Stimulated activated CD4-positive, alpha-beta T cell treated with anti-CD3 and anti-CD28 coated beads, Interleukin-12 subunit alpha, Interleukin-12 subunit beta, amount 100 ng/mL, for 24 hours (primary cell): ENCODE measurements around the gene AQP5.

Source experiments
- DNase-seq, 2 experiments: peaks; one replicate each; pipeline ENCODE4 v3.0.0-alpha.2; 2020; ENCODE audit warnings: low read depth in 2 of 2

AQP5 gene

DNA sequence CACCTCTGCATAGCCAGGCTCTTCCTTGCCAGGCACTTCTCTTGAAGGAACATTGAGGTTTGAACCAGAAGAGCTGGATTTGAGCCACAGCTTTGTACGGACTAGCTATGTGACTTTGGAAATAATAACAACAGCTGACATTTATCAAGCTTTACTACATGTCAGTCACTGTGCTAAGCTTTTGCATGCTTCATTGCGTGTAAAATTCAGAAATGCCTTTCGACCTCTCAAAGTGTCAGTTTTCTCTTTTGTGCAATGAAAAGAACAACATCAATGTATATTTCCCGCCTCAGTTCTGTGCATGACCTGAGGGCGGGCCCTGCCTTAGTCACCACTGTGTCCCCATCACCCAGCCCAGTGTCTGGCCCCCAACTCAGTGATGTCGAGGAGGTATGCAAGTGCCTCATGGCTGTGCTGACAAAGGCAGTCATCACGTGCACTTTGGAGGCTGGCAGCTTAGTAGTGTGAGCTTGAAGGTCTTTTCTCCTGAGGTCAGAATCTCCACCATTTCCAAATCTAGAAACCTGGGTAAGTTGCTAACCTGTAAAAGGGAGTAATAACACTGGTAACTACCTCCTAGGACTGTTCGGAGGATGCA is 29.0 kb upstream of the AQP5 start:
- DNase-seq: no peak

- no peak for DNase-seq
Observed at GRCh38 chr12:49933796-49934195, 27.9 kb upstream of the AQP5 start.

GRCh38 chr12:49934505-49934904 is 27.2 kb upstream of the AQP5 start:
- no peak for DNase-seq

- DNase-seq: no peak
Observed at GRCh38 chr12:49936925-49937324, 24.7 kb upstream of the AQP5 start.

DNA sequence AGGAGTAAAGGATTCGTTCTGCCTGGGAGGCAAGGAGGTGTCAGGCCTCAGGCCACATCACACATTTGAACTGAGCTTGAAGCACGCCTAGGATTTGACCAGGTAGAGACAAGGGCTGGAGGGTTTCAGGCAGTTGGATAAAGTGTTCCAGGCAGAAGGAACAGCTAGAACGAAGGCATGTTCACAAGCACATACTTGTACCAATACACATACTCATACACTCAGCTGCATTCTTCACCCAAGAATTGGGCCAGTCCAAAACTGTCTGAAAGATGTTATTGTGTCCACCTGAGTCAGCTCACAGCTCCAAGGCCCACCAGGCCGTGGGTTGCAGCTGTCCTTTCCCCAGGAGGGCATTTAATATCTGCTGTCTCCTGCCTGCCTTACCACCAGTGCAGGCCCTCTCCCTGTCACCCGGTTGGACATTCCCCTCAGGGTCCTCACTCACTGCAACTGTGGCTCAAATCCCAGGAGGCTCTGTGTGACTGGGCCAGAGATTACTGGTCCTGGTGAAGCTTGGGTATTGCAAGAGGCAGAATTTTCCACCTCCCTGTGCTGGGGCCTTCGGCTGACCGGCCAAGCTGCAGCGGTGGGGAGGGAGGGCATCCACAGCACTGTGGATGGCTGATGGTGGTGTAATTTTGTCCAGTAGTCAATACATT is 23.9 kb upstream of the AQP5 start:
- no peak for DNase-seq

DNA sequence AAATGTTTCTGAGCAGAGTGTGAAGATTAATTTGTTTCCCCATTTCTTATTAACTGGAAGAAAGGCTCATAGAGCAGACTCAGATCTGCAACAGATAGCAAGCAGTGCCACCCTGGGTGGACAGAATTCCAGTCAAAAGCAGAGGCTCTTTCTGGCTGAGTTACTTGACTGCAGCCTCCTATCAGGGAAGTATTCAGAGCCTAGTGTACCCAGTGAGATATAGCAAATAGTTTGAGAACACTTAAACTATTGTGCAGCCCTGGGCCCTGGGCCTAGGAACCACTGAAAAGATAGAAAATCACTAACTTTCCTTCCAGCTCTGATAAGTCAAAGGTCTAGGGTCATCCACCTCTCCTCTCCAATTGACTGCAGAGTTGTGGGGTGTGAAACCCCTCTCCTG is 22.4 kb upstream of the AQP5 start:
- DNase-seq: no peak

DNA sequence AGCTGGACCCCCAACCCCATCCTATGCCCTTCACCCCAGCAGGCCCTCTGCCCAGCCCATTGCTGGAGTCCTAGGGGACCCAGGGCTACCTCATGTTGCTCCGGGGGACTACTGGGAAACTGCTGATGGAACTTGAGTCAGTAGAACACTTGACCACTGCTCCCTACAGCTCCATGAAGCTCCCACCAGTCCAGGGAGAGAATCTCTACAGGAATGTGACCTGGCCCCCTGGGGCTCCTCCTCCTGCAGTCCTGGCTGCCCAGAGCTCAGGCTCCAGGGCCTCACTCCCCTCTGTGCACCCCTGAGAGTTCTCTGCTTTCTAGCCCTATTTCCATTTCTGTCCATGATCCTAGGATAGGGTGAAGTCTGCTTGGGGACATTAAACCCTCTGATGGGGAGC is 22.0 kb upstream of the AQP5 start:
- no peak for DNase-seq

GRCh38 chr12:49941556-49942511 is 19.8 kb upstream of the AQP5 start:
- DNase-seq: no peak

DNA sequence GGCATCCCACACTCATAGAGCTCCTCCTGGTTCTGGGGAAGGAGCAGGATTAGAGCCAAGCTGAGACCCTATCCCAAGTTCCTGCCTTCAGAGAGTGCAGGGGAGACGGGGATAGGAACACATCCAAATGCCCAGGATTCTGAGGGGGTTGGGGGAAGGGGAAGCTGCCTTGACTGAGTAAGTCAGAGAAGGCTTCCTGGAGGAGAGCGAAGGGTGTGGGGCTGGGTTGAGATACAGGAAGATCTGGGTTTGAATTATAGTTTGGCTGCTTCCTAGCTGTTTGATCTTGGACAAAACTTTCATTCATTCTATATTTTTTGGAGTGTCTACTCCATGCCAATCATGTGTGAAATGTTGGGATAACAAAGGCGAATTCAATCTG is 19.2 kb upstream of the AQP5 start:
- no peak for DNase-seq

DNA sequence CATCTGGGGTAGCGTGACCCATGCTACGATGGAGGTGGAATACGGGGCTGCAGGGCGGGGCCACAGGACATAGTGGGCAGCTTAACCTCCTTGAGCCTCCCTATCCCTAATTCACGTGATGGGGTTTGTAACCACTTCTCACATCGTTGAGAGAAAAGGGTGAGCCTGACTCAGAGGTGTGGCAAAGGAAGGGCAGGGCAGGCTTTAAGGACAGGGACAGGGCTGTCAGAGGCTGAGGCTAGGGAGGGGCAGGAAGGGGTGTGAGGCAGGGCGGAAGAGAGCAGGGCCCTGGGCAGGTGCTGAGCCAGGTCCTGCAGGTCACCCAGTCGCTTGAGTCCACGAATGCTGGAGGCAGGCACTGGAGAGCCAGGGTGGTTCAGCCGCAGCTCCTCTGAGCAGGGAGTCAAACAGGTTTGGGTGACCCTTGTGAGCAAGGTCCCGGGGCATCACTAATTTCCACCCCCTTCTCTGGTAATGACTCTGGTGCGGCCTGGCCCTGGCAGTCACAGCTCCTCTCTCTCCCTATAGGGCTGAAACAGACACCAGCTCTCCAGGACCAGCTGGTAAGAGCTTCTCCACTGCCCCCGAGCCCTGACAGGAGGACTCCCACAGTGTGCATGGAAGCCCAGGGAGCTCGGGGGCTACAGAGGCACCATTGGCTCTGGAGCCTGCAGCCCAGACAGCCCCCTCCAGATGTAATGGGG is 18.6 kb upstream of the AQP5 start:
- no peak for DNase-seq

DNA sequence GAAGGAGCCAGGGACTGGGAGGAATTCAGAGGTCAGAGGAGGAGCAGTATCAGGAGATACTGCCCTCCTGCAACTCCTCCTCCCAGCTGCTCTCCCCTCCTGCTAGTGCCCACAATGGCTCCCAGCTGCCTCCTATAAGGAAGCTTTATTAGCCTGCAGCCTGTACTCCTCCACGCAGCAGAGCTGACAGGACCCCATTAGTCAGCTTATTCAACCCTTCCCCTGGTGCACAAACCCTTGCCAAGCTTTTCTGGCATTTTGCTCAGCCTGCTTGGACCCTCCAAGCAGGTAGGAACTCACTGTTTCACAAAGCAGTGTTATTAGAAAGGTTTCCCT is 18.1 kb upstream of the AQP5 start:
- no peak for DNase-seq

- DNase-seq: no peak
Observed at GRCh38 chr12:49944046-49944445, 17.6 kb upstream of the AQP5 start.

GRCh38 chr12:49944718-49945117 is 17.0 kb upstream of the AQP5 start:
- DNase-seq: no peak

DNA sequence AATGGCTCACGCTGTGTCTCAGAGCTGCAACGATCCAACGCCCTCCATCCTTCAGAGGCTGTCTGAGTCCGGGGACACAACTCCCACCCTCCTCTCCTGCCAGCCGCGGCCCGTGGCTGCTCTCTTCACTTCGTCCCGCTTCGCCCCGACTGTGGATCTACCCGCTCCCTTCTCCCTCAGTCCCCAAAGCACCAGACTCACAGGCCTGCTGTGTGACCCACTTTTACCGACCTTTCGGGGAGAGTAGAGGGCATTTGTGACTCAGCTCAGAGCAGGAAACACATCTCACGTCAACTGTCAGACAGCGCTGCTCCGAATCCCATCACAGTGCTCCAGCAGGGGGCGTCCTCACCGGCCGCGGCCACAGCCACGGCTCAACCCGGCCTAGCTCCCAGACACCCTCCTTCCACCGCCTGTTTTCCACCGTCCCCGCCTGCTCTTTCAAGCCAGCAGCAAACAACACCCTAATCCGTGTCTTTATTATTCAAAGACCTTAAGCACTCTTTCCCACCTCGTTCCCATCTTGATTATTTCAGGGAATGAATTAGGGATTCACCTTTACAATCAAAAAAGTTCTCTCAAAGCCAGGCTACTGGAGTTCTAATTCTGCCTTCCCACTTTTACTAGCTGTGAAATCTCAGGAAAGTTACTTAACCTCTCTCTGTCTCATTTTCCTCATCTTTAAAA is 16.1 kb upstream of the AQP5 start:
- DNase-seq: peak; percentile 74 to 91

DNA sequence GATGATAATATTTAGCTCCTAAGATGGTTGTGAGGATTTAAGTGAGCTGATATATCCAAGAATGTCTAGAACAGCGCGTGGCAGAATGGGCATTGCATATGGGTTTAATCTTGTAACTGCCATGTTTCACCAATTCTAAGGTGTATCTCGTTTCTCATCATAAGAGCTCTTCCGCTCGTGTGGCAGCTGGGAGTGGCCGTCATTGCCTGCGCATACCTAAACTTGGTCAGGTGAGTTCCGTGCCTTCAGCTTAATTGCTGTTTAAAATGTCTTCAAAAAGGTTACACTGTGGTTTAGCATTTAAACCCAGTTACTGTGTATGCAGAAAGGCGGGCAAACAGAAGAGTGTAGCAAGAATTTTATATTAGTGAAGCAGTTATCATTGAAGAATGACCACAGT is 15.6 kb upstream of the AQP5 start:
- no peak for DNase-seq

GRCh38 chr12:49946497-49946896 is 15.2 kb upstream of the AQP5 start:
- no peak for DNase-seq

GRCh38 chr12:49947593-49948226 is 14.0 kb upstream of the AQP5 start:
- DNase-seq: no peak

GRCh38 chr12:49948866-49949845 is 12.5 kb upstream of the AQP5 start:
- DNase-seq: no peak

- DNase-seq: no peak
Observed at GRCh38 chr12:49949866-49950265, 11.8 kb upstream of the AQP5 start.
